NCI-H2107 treated with DMSO at 0.1 percent for 48 hours (cell line): ENCODE measurements around the gene HSH2D.
"Not testable (repeated sequence)": the region's sequence is repeated elsewhere in the genome, so short reads cannot be mapped to it uniquely, and the experiment has no call there.

Experiments
- DNase-seq: peaks from one replicate; lab custom pipeline; 2025; ENCODE audit not compliant: unreplicated experiment; lab: John Stamatoyannopoulos, UW

The HSH2D gene, protein sequence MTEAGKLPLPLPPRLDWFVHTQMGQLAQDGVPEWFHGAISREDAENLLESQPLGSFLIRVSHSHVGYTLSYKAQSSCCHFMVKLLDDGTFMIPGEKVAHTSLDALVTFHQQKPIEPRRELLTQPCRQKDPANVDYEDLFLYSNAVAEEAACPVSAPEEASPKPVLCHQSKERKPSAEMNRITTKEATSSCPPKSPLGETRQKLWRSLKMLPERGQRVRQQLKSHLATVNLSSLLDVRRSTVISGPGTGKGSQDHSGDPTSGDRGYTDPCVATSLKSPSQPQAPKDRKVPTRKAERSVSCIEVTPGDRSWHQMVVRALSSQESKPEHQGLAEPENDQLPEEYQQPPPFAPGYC

DNA sequence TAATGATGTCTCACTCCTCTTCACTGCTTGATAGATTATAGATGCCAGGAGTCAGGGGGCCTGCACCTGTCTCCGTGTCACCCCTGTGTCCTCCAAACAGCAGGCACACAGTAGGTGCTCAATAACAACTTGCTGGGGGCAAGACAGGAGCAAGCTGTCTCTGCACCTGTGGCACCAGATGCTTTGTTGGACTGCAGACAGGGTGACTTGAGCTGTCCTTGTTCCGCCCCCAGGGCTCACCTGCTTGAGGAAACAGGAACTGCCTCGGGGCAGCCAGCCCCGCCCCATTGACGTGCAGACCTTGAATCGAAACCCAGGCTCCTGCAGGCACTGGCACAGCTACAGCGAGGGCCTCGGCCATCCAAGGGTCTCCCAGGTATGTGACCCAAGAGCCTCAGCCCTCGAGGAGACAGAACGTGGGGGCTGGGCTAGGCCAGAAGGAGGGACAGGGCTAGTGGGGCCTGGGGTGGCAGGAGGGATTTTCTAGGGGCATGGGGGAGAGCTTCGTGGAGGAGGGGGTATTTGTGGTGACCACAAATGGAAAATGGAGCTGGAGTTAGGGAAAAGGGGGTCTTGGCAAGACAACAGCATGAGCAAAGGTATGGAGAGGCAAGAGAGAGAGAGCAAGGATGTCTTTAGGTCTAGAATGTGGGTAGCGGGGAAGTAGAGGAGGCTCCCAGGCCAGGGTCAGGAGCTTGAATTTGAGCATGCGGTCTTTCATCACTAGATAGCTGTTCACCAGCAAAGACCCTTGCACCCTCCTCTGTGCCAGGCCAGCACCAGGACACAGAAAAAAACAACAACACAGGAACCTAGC, at the start of gene HSH2D:
Gene HSH2D, plus strand, starts transcription at position 287 of the 817 bp plus-strand sequence. CDS start 5,066 bp downstream, outside the sequence.
- DNase-seq, result peak; percentile 32

DNA sequence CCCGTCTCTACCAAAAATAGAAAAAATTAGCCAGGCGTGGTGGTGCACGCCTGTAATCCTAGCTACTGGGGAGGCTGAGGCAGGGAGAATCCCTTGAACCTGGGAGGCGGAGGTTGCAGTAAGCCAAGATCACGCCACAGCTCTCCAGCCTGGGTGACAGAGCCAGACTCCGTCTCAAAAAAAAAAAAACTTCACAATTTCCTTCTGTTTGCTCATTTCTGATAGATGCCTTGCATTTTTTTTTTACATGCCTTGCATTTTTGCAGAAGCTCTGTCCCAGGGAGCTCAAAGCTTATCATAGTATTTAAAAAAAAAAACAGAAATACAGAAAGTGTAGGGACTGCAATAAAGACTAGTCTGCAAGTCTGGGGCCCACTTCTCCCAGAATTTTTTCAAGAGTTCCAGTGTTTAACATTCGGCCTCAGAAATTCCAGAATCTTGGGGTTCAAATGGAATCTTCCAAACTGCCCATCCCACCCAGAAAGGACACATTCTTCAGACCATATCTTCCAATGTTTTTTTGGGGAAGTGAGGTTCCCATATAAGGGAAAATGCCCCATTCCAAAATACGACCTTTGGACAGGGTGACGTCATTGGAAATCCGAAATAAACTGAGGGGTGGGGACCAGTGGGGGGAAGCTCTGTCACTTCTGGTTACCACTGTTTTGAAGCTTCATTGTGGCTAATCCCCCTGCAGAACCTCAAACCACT, 49.0 kb upstream of the HSH2D start:
- no peak for DNase-seq

DNA sequence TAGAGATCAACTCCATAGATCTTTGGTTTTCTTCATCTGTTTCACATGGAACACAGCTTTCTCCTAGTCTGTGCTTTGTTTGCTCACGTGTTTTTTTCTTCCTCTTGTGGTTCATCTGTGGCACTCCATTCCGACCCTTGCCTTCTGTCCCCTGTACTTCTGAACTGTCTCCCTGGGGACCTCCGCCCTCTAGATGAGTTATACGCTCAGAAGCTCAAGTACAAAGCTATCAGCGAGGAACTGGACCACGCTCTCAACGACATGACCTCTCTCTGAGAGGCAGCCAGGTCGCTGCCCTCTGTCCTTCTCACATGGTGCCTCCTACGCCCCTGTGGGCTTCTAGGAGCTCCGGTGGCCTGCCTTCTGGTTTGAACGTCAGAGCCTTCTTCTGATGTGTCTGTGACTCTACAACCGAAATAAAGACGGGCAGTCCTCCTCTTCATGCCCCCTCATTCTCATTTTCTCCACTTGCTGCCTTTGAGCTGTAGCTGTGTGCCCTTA, 48.4 kb upstream of the HSH2D start:
- DNase-seq, result no peak

DNA sequence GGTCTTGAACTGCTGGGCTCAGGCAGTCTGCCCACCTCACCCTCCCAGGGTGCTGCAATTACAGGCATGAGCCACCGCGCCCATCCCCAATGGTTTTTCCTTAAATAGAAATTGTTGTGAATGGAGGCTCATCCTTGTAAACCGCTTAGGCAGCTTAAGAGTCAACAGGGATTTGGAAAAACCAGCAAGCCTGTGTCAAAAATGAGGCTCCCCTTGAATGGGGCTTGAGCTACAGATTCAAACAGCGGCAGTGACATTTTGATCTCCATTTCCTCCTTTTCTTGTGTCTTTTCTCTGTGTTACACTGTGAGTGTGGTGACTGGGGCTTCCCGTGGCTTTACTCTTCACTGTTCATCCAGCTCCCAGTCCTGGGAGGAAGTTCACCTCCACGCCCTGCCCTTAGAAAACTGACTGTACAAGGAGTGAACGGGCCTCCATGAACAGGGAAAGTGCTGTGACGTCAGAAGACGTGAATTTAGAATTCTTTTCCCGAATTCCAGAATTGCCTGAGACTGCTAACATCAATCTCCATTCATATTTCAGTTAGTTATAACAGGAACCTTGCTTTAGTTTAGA, 47.1 kb upstream of the HSH2D start:
- no peak for DNase-seq

DNA sequence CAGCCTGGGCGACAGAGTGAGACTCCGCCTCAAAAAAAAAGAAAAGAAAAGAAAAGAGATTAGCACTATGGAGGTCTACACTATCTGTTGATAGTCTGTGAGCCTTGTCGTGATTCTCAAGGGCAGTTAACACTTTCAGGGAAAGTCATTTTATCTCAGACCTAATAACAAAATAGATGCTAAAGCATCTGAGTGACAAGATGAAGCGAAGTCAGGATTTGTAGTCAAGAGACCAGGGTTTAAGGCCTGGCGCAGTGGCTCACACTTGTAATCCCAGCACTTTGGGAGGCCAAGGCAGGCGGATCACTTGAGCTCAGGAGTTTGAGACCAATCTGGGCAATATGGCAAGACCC, 45.1 kb upstream of the HSH2D start:
- no peak for DNase-seq

DNA sequence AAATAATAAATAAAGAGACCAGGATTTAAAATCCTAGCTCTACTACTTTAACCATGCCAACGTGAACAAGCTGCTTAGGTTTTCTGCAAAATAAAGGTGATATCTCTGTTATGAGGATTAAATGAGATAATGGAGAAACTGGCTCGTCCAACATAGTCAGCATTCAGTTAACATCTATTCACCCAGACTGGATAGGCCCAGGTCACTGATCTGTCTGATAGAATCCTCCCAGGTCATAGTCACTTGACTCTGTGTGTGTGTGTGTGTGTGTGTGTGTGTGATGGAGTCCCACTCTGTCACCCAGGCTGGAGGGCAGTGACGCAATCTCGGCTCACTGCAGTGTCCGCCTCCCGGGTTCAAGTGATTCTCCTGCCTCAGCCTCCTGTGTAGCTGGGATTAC, 44.7 kb upstream of the HSH2D start:
- DNase-seq, result no peak

DNA sequence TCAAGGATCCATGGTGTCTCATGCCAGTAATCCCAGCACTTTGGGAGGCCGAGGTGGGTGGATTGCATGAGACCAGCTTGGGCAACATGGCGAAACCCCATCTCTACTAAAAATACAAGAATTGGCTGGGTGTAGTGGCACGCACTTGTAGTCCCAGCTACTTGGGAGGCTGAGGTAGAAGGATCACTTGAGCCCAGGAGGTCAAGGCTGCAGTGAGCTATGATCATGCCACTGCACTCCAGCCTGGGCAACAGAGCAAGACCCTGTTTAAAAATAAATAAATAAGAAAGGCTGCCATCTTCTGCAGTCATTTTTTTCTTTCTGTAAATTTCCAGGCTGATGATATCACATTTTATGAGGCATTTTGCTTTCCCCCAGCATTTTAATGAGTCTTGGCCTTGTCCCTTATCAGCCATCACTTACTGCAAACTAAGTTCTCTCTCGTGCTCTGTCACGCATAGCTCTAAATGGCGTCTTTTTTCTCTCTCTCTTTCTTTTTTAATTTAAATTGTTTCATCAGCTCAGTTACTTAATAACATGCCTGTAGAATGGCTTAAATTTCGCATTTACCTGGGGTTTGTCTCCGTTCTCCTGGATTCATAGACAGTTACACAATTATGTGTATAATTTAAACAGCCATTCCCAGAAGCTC, 44.0 kb upstream of the HSH2D start:
- DNase-seq, result not testable (repeated sequence)

DNA sequence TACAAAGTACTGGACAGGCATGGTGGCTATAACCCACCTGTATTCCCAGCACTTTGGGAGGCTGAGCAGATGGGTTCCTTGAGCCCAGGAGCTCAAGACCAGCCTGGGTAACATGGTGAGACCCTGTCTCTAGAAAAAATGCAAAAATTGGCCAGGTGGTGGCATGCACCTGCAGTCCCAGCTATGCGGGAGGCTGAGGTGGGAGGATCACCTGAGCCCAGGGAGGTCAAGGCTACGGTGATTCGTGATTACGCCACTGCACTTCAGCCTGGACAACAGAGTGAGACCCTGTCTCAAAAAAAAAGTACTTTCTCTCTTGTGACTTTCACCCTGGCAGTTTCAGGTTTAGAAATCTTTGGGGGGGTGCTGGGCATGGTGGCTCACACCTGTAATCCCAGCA, 43.0 kb upstream of the HSH2D start:
- no peak for DNase-seq

DNA sequence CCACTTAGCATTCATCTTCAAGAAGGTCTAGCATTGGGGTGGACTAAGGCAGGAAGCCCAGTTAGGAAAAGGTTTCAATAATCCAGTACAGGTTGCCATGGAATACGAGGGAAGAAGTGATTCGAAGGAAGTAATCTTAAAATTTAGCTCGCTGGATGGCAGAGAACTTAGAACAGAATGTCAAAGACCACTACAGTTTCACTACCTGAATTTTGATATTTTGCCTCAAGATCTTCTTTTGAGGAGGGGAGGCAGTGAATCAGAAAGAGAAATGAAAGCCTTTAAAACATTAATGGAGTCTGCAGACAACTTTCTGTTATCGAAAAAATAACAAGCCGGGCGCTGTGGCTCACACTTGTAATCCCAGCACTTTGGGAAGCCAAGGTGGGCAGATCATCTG, 38.8 kb upstream of the HSH2D start:
- no peak for DNase-seq

DNA sequence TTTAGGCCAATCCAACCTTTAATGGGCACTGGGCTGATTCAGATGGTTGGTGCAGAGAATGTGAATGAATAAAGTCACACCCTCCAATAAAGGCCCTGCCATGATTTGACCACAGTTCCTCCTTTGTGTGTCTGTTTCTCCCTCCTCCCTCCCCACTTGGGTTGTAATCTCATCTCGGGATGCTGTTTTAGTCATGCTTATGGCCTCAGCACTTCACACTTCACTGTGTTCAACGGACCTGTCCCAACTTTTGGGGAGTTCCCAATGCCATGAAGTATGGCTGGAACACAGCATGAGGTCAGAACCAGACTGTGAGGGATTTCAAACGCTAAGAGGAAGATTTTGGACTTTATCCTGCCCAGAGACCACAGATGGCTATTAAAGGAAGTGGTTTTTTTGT, 37.4 kb upstream of the HSH2D start:
- DNase-seq, result no peak

DNA sequence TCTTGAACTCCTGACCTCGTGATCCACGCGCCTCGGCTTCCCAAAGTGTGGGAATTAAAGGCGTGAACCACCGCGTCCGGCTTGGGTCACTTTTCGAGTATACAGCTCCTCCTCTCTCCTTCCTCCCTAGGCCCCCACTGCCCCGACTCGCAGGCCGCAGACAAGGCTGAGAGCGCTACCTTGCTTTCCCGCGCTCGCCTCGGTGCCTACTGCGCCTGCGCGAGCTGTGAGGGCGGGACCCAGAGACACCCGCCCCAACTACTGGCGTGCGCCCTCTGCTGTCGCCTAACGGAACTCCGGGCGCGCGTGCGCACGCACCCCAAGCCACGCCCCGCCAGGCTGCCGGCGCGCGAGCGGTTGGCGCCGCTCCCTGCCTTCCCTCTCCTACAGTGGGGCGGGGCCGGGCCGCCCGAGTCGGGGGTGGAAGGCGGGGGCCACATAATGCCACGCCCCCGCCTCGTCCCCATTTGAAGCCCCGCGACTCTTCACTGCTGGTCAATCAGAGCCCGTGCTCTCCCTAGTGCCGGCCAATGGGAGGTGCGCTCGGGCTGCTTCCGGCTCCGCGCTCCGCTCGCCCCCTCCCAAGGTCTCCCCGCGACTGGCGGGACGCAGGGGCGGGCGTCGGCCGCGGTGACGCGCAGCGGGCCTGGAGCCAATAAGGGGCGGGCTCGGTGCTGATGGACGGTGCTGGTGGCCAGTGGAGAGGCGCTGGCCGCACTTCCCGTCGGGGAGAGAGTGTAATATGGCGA, 32.2 kb upstream of the HSH2D start, which contains the start of gene RAB8A:
Gene RAB8A, plus strand, starts transcription at position 730 of the 749 bp plus-strand sequence. Its CDS starts 13 bp downstream, at position 743.
- DNase-seq, result peak; percentile 97

DNA sequence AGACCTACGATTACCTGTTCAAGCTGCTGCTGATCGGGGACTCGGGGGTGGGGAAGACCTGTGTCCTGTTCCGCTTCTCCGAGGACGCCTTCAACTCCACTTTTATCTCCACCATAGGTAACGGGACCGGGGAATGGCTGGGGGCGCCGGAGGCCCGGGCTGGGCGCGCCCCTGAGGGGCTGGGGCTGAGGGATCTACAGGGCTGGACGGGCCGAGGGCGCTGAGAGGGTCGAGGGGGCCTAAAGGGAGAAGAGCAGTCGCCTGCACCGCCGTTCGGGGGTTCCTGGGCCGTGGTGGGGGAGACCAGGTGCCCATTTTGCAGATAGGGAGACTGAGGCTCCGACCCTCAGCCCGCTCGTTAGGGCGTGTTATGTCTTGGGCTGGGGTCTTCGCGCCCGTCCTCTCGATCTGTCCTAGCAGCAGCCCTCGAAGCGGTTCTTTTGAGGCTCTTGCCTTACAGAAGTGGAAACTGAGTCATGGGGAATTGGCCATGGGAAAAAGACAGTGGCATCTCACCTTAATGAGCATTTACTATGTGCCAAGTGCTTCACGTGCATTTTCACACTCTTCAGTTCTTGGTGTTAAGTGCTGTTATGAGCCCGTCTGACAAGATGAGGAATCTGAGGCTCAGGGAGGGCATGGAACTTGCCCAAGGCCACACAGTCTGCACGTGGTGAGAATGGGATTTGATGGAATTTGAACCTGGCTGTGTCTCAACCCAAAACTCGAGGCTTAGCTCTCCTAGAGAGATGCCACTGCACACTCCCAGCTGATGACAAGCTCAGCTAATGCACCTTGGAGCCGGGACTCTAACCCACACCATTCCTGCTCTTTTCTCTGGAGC, 31.4 kb upstream of the HSH2D start:
- DNase-seq, result no peak

DNA sequence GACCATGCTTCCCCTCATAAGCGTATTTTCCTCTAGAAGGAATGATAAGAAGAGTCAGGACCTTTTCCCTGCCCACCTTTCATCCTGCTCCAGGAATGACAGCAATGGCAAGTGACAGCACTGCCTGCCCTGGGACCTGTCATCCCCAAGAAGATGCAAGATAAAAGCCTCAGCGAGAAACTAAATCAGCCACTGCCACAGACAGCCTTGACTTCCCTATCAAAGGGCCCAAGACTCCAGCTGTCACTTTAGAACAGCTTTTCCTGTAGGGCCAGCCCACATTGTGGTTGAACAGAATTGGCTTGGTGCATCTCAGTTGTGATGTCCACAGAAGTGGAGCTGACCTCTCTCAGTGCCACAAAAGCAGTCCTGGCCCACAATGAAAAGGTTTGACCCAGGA, 30.7 kb upstream of the HSH2D start:
- no peak for DNase-seq

DNA sequence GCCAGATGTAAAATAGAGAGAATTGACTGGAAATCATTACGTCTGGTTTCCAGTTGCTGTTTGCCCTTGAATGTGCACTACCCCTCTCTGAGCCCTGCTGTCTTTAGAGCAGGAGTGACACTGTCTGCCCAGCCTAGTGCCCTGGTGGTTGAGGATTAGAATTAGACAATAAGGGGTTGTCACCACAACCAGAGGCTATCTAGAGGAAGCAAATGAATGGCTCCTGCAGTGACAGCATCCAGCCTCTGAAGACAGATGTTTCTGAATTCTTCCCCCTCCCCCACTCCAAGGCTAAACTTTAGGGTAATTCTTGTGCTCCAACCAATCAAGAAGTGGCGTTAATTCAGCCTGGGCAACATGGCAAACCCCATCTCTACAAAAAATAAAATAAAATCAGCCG, 29.8 kb upstream of the HSH2D start:
- no peak for DNase-seq

DNA sequence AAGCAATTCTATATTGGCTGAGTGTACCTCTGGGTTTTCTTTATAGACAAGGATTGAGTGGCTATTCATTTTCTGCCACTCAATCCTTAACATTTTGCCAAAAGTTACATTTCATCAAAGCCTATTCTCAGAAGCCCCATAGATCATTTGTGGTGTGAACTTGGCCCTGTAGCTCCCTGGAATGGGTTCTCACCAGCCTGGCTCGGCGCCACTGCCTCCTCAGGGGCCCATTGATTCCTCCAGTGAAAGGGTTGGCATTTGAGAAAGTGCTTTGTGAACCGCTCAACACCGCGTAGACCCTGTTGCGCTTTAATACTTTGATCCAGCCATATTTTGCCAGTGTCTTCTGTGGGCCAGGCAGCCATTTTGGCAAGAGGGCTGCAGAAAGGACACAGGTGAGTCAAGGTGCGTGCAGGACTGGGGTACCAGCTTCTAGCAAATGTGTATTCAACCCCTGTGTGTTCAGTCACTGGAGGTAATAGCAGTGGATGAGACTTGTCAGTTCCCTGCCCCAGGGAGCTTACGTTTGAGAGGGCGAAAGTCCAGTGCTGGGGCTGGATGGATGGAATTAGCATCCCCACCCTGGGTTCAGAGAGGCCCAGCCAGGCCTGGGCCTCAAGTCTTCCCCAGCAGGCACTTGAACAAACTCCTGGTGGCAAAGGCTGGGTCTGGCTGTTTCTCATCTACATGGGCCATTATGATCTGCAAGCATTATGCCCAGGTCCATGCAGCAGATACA, 28.0 kb upstream of the HSH2D start:
- no peak for DNase-seq

DNA sequence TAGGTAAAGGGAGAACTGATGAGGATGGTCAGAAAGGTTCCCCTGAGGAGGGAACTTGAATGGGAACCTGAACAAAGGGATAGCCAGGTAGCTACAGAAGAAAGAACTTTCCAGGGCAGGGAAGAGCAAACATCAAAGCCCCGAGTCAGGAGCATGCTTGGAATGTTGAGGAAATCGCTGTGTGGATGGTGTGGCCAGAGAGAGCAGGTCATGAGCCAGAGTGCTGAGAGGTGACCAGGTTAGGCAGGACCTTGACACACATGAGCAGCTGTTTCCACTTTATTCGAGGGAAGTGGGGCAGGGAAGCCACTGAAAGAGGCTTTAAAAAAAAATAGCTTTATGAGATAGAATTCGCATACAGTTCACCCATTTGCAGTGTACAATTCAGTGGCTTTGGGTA, 27.4 kb upstream of the HSH2D start:
- no peak for DNase-seq

DNA sequence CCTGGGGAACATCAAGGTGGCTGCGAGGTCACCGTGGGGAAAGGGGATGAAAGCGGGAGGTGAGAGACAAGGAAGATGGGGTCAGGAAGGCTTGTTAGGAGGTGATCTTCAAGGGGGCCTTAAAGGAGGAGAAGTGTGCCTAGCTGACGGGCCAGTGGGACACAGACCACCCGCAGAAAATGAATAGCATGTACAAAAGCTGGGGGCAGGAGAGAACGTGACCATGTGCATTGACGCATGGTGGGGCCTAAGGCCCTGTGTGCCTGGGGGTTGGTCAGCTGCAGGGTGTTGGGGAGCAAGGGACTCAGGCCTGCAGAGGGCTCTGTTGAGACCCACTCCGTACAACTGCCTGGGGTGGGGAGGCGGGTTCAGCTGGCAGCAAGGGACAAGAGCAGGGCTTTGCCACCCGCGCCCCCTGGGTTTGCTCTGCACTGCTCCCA, 25.9 kb upstream of the HSH2D start:
- DNase-seq, result no peak

DNA sequence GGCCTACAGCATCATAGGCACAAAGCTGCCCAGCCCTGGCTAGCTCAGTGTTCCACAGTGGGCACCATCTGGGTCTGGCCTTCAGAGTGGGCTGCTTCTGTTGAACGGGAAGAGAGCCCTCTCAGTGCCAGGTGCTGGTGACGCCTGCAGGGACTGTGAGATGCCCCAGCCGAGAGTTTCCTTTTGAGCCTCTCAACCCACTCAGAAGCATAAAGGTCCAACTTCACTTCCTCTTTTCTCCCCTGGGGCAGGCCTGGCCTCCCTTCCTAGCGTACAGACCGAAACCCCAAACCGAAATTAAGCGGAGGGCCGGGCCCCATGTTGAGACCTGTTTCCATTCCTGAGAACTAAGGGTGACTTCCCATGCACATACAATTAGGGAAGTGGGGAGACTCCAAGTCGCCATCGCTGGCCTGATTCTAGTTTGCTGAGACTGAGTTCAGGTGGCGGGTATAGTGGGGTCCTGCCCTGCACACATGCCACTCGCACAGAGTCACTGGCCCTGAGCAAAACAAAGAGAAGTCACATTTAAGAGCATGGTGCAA, 24.9 kb upstream of the HSH2D start:
- no peak for DNase-seq
